Glutamatergic neuron (in vitro differentiated cells): ENCODE measurements around the gene SYP. TPM values are rescaled to one million over a fixed set of nuclear protein-coding genes. Genes with fewer than 3 reads are reported as not detected.

ENCODE experiments used
- DNase-seq: peaks from one replicate; pipeline ENCODE4 v3.0.0; 2022
- H3K27ac Mint-ChIP-seq: one replicate; pipeline ENCODE4 v1.8.0; 2020; ENCODE audit warnings: mild to moderate bottlenecking, mixed read lengths, inconsistent platforms; ENCODE audit not compliant: unreplicated experiment
- H3K27me3 Mint-ChIP-seq: one replicate; pipeline ENCODE4 v1.8.0; 2020; ENCODE audit warnings: mild to moderate bottlenecking, moderate library complexity, mixed read lengths, inconsistent platforms; ENCODE audit not compliant: unreplicated experiment
- H3K36me3 Mint-ChIP-seq: one replicate; pipeline ENCODE4 v1.8.0; 2020; ENCODE audit warnings: mild to moderate bottlenecking, mixed read lengths, inconsistent platforms; ENCODE audit not compliant: unreplicated experiment
- H3K4me1 Mint-ChIP-seq: one replicate; pipeline ENCODE4 v1.8.0; 2020; ENCODE audit warnings: mild to moderate bottlenecking, low read depth, mixed read lengths, inconsistent platforms; ENCODE audit not compliant: unreplicated experiment
- H3K4me3 Mint-ChIP-seq: one replicate; pipeline ENCODE4 v1.8.0; 2020; ENCODE audit warnings: mild to moderate bottlenecking, mixed read lengths, inconsistent platforms; ENCODE audit not compliant: unreplicated experiment
- H3K9me3 Mint-ChIP-seq: one replicate; pipeline ENCODE4 v1.8.0; 2020; ENCODE audit warnings: mild to moderate bottlenecking, moderate library complexity, mixed read lengths, inconsistent platforms; ENCODE audit not compliant: unreplicated experiment
- long read RNA-seq: library from polyadenylated mRNA; unstranded; transcript quantifications from one replicate; pipeline ENCODE4 v2.0.0, GENCODE V29; 2020; ENCODE audit not compliant: unreplicated experiment
- total RNA-seq: library from RNA; stranded (reverse); fragmentation: NEBNext Ultra II Directional; extraction: Animal tissue kit (Norgen Biotek cat#: 25700); gene quantifications from one replicate; pipeline ENCODE4 v1.2.1, GENCODE V29; 2021; ENCODE audit not compliant: unreplicated experiment
- TF ChIP-seq, protein P1 (sequence below): fragments of 200-600 bp; sonication (generic); IDR thresholded peaks from one replicate; pipeline ENCODE4 v1.5.0; 2021; ENCODE audit not compliant: partially characterized antibody, unreplicated experiment

Gene SYP
- 291 TPM for total RNA-seq
- long read RNA-seq, partial matches to known transcripts: 0 of 9 reads
- long read RNA-seq, other reads (novel, unspliced or antisense): 4 of 9 reads

DNA sequence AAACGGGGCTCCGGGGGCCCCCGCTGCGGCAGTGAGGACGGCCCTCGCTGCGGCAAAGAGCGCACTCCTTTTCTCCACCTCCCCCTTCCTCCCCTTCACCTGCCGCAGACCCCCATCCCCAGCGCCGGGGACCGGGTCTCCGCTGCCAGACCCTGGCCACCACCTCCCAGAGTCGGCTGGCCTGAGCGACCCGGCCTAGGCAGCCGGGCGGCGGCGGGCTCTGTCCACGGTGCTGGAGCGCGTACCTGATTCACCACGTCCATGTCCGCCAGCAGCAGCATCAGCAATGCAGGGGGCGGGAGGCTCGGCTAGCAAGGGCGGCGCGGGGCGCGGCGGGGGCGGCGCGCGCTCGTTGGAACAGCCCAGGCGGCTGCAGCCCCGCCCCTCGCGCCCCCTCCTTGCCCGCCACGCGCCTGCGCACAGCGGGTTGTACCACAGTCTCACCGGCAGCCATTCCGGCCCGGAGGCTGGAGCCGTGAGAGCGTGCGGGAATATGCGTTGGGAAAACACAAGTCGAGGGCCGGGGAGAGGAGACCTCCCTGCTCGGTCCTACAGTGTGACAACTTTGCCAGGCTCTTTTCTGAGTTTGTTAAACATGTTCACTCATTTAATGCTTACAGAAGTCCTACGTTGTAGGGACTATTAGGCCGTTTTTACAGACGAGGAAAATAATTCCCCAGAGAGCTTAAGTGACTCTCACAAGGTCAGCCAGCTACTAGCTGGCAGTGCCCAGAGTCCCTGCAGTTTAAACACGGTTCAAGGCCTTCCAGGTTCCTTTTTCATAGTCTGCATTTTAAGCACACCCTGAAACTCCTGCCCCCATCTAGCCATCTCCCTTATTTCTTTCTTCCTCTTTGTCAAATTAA, at the start of gene SYP:
SYP (minus strand) TSS at position 288 of the 866 bp plus-strand sequence; CDS start at position 281, 7 bp downstream.
- Mint-ChIP-seq H3K4me3 (peak within 1 kb of the TSS; percentile 95), H3K27ac (peak within 1 kb of the TSS; percentile 98), H3K9me3 (peaks cover 12% of the 10 kb centered on the region), H3K4me1 (peaks cover 15% of the 10 kb centered on the region), H3K36me3 (peaks cover 8% of the 10 kb centered on the region), H3K27me3 (peaks cover 12% of the 10 kb centered on the region)
- TF ChIP-seq, protein P1, sequence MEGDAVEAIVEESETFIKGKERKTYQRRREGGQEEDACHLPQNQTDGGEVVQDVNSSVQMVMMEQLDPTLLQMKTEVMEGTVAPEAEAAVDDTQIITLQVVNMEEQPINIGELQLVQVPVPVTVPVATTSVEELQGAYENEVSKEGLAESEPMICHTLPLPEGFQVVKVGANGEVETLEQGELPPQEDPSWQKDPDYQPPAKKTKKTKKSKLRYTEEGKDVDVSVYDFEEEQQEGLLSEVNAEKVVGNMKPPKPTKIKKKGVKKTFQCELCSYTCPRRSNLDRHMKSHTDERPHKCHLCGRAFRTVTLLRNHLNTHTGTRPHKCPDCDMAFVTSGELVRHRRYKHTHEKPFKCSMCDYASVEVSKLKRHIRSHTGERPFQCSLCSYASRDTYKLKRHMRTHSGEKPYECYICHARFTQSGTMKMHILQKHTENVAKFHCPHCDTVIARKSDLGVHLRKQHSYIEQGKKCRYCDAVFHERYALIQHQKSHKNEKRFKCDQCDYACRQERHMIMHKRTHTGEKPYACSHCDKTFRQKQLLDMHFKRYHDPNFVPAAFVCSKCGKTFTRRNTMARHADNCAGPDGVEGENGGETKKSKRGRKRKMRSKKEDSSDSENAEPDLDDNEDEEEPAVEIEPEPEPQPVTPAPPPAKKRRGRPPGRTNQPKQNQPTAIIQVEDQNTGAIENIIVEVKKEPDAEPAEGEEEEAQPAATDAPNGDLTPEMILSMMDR: no peak
- DNase-seq: peak; percentile 90

DNA sequence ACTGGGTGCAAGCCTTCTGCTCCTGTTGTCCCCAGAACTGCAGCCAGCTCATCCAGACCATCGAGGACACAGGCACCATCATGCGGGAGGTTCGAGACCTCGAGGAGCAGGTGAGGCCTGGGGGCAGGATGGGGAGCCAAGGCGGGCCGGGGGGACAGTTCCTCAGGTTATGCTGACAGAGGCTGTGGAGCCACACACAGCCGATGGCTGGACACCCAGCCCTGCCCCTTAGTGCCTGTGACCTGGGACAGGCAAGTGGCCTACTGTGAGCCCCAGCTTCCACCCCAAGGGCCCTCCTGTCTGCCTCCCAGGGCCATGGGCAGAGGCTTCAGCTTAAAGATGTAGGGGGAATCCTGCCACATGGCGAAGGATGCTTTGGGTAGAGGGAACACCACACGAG, 49.6 kb upstream of the SYP start:
- Mint-ChIP-seq H3K9me3 (no peaks in the 10 kb centered on the region), H3K27ac (no peak overlapping the region), H3K4me3 (no peak overlapping the region), H3K36me3 (no peaks in the 10 kb centered on the region), H3K27me3 (peaks cover 8% of the 10 kb centered on the region), H3K4me1 (no peaks in the 10 kb centered on the region)
- TF ChIP-seq, protein P1: no peak
- DNase-seq: no peak

DNA sequence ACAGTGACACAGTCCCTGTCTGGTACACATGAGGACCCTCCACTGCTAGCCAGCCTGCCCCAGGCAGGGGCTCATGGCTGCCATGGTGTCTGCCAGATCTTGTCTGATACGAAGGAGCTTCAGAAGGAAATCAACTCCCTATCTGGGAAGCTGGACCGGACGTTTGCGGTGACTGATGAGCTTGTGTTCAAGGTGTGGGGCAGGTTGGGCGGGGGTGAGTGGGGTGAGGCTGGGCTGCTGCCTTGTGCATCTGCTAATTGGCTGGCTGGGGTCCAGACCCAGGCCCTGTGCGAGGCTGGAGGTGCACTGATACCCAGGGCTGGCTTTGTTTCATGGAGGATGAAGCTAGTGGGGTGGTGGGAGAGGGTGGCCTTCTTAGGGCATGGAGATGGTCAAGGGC, 49.1 kb upstream of the SYP start:
- no peaks in the 10 kb centered on the region for H3K36me3 Mint-ChIP-seq
- H3K27me3 Mint-ChIP-seq: peaks cover 8% of the 10 kb centered on the region
- H3K4me3 Mint-ChIP-seq: no peak overlapping the region
- no peak overlapping the region for H3K27ac Mint-ChIP-seq
- H3K9me3 Mint-ChIP-seq: no peaks in the 10 kb centered on the region
- no peak for DNase-seq
- TF ChIP-seq, protein P1: no peak
- H3K4me1 Mint-ChIP-seq: no peaks in the 10 kb centered on the region

DNA sequence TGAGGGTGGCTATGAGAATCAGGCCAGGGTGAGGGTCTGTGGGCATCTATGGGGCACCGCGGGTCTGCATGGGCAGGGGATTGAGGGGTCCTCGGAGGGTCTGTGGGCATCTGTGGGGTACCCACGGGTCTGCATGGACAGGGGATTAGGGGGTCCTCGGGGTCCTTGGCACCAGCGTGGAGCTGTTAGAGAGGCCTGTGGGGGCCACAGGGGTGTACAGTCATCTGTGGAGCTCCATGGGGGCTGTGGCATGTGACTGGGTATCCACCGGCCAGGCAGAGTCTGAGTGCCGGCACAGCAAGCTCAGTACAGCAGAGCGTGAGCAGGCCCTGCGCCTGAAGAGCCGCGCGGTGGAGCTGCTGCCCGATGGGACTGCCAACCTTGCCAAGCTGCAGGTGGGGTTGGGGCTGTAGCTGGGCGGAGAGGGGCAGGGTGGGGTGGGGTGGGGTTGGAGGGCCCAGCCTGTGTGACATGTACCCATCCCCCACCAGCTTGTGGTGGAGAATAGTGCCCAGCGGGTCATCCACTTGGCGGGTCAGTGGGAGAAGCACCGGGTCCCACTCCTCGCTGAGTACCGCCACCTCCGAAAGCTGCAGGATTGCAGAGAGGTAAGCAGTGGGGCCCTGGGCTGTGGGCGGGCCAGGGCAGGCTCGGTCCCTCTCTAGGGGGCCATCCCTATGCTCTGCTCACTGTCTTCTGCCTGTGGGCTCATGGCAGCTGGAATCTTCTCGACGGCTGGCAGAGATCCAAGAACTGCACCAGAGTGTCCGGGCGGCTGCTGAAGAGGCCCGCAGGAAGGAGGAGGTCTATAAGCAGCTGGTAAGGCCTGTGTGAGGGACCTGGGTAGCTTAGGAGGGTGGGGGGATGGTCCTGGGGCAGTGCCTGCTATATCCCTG, 48.2 kb upstream of the SYP start:
- H3K36me3 Mint-ChIP-seq: no peaks in the 10 kb centered on the region
- H3K27ac Mint-ChIP-seq: no peak overlapping the region
- no peak overlapping the region for H3K4me3 Mint-ChIP-seq
- no peaks in the 10 kb centered on the region for H3K9me3 Mint-ChIP-seq
- peaks cover 9% of the 10 kb centered on the region for H3K27me3 Mint-ChIP-seq
- no peaks in the 10 kb centered on the region for H3K4me1 Mint-ChIP-seq
- TF ChIP-seq, protein P1: no peak
- no peak for DNase-seq
